Caco-2 (cell line): ENCODE results near the gene CTNNAL1. TPM values are rescaled to one million over a fixed set of nuclear protein-coding genes. Genes with fewer than 3 reads are reported as not detected.

ENCODE experiments used
- BruUV-seq: library from RNA; stranded (reverse); fragments of 400-500 nt; replicated peaks from 2 replicates; lab custom pipeline; 2021; lab: Mats Ljungman, UMichigan
- CTCF ChIA-PET: fragments of 300-600 bp; sonication (Branson Sonifier 250); formaldehyde crosslinking; loops from one replicate; lab custom pipeline; 2022; ENCODE audit warnings: antibody characterized with exemption; lab: Charles Lee
- POLR2A ChIA-PET: fragments of 300-600 bp; sonication (Branson Sonifier 250); formaldehyde crosslinking; loops from one replicate; lab custom pipeline; 2022; ENCODE audit warnings: antibody characterized with exemption; lab: Charles Lee
- DNase-seq, 2 experiments: peaks; one replicate each; pipeline versions ENCODE4 v3.0.0 to v3.0.0-alpha.2; 2020 to 2022
- H3K27me3 ChIP-seq: replicated peaks from 2 replicates; pipeline ENCODE4 v1.6.0; 2011; ENCODE audit warnings: low read length; ENCODE audit not compliant: control insufficient read depth, insufficient read depth
- H3K36me3 ChIP-seq: 2 replicates; pipeline ENCODE4 v1.5.1; 2011; ENCODE audit warnings: low read length; ENCODE audit not compliant: control insufficient read depth, insufficient read depth
- H3K4me1 ChIP-seq: fragments of 250-450 bp; sonication (Bioruptor Pico); 2 replicates; pipeline ENCODE4 v1.5.1; 2020; ENCODE audit warnings: mild to moderate bottlenecking
- H3K4me3 ChIP-seq: 2 replicates; pipeline ENCODE4 v1.5.1; 2011; ENCODE audit warnings: low read depth, mild to moderate bottlenecking, control low read depth, low read length
- H3K9me3 ChIP-seq: fragments of 250-450 bp; sonication (Bioruptor Pico); 2 replicates; pipeline ENCODE4 v1.5.1; 2020; ENCODE audit warnings: mild to moderate bottlenecking, moderate library complexity
- H3K27ac Mint-ChIP-seq: one replicate; pipeline ENCODE4 v1.8.0; 2022; ENCODE audit warnings: mixed read lengths; ENCODE audit not compliant: unreplicated experiment
- H3K27me3 Mint-ChIP-seq: one replicate; pipeline ENCODE4 v1.8.0; 2022; ENCODE audit warnings: mixed read lengths; ENCODE audit not compliant: insufficient read depth, unreplicated experiment
- H3K36me3 Mint-ChIP-seq: one replicate; pipeline ENCODE4 v1.8.0; 2022; ENCODE audit warnings: mild to moderate bottlenecking, mixed read lengths; ENCODE audit not compliant: insufficient read depth, unreplicated experiment
- H3K4me1 Mint-ChIP-seq: one replicate; pipeline ENCODE4 v1.8.0; 2022; ENCODE audit warnings: low read depth, mixed read lengths; ENCODE audit not compliant: unreplicated experiment
- H3K4me3 Mint-ChIP-seq: one replicate; pipeline ENCODE4 v1.8.0; 2022; ENCODE audit warnings: mild to moderate bottlenecking, moderate library complexity, mixed read lengths; ENCODE audit not compliant: unreplicated experiment
- H3K9me3 Mint-ChIP-seq: one replicate; pipeline ENCODE4 v1.8.0; 2022; ENCODE audit warnings: mixed read lengths; ENCODE audit not compliant: unreplicated experiment
- CTCF ChIP-seq, 2 experiments: fragments of 200-600 bp in 1 of 2; IDR thresholded peaks; 1 replicate in 1 of 2; 2 replicates in 1 of 2; pipeline versions ENCODE4 v1.5.1 to v1.8.0; 2011 to 2022; ENCODE audit warnings: antibody characterized with exemption in 1 of 2, control low read depth in 1 of 2, inconsistent platforms in 1 of 2, low read depth in 1 of 2, low read length in 1 of 2, mild to moderate bottlenecking in 1 of 2, moderate library complexity in 1 of 2; ENCODE audit not compliant: insufficient read depth in 1 of 2, severe bottlenecking in 1 of 2, unreplicated experiment in 1 of 2
- intact Hi-C: fragments of 100-400 bp; cut with micrococcal nuclease; formaldehyde crosslinking; loops from one replicate; pipeline ENCODE4 v1.10.0; 2022; ENCODE audit not compliant: unreplicated experiment
- total RNA-seq: library from RNA; stranded (reverse); gene quantifications from 2 replicates; pipeline ENCODE4 v1.2.3, GENCODE V29; 2022

CTNNAL1 gene
- total RNA-seq, 1 experiment from 2014 or later: 107 TPM

DNA sequence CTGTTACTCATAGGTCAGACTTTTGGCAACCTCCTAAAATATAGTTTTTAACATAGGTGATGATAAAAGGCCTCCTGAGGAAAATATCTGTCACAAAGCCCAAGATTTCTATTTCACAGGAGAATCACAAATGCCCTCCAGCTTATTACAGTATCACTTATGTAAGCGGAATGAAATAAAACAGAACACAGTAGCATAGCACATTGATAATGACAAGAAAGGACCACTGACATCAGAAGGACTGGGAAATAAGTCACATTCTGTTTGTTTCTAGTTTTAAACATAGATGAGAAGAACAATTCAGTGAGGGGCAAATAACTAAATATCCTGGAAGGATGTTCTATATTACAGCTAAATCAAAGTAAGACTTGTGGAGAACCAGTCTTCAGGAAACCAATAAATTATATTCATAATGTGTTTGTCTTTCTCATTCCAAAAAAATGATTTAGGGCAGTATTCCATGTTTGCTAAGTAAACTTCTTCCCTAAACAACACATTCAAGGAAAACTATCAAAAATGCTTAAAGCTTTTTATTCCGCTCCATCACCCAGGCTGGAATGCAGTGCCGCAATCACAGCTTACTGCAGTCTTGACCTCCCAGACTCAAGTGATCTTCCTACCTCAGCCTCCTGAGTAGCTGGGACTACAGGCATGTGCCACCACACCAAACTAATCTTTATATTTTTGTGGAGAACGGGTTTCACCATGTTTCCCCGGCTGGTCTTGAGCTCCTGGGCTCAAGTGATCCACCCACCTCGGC lies 20.8 kb upstream of the CTNNAL1 start:
- no peak for DNase-seq
- BruUV-seq: no TSS peak
- ChIA-PET POLR2A (no interaction called here), CTCF (no interaction called here)
- no peaks in the 10 kb centered on the region for H3K27me3 ChIP-seq
- H3K36me3 Mint-ChIP-seq: peaks cover 81% of the 10 kb centered on the region
- intact Hi-C loops: no loop called here
- no peak overlapping the region for H3K4me3 ChIP-seq
- no peak overlapping the region for H3K27ac Mint-ChIP-seq
- TF ChIP-seq CTCF (IDR thresholded peaks at IDR 0.05; ENCODE audit: insufficient read depth in 1 of 2, low read depth in 1 of 2, low read length in 1 of 2, severe bottlenecking in 1 of 2, unreplicated experiment in 1 of 2): no peak
- no peaks in the 10 kb centered on the region for H3K9me3 Mint-ChIP-seq
- no peaks in the 10 kb centered on the region for H3K9me3 ChIP-seq
- H3K4me1 ChIP-seq: peaks cover 27% of the 10 kb centered on the region
- no peak overlapping the region for H3K4me3 Mint-ChIP-seq
- H3K27me3 Mint-ChIP-seq: no peaks in the 10 kb centered on the region
- H3K36me3 ChIP-seq: peaks cover 2% of the 10 kb centered on the region; the same call in 1 of the 2 replicates
- H3K4me1 Mint-ChIP-seq: peaks cover 17% of the 10 kb centered on the region

GRCh38 chr9:109031241-109031640 lies 17.9 kb upstream of the CTNNAL1 start:
- Histone ChIP-seq H3K4me3 (no peak overlapping the region), H3K9me3 (no peaks in the 10 kb centered on the region), H3K27me3 (no peaks in the 10 kb centered on the region), H3K4me1 (peaks cover 2% of the 10 kb centered on the region), H3K36me3 (peaks cover 1% of the 10 kb centered on the region; the same call in 1 of the 2 replicates)
- DNase-seq: no peak
- no TSS peak for BruUV-seq
- Mint-ChIP-seq H3K27ac (no peak overlapping the region), H3K4me3 (no peak overlapping the region), H3K9me3 (no peaks in the 10 kb centered on the region), H3K27me3 (no peaks in the 10 kb centered on the region), H3K4me1 (peaks cover 6% of the 10 kb centered on the region), H3K36me3 (peaks cover 81% of the 10 kb centered on the region)
- ChIA-PET POLR2A (no interaction called here), CTCF (no interaction called here)
- TF ChIP-seq CTCF (IDR thresholded peaks at IDR 0.05; ENCODE audit: insufficient read depth in 1 of 2, low read depth in 1 of 2, low read length in 1 of 2, severe bottlenecking in 1 of 2, unreplicated experiment in 1 of 2): no peak
- intact Hi-C loops: no loop called here

DNA sequence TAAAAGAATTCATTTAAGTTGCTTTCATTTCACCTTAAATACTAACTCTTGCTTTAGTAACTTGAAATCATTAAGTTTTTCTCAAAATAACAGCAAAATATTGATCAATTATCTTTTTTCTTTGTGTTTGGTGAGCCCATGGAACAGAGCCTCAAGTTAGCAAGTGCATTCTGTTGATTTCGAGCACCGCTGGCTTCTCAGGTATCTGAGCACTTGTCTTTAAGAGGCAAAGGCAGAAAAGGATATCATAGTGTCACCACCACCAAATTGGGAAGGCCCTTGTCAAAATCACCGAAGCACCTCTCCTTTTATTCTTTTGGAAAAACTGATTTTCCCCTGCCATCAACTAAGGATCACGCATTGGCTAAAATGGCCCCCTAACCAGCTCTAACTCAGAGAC lies 17.1 kb upstream of the CTNNAL1 start:
- Histone ChIP-seq H3K27me3 (no peaks in the 10 kb centered on the region), H3K9me3 (no peaks in the 10 kb centered on the region), H3K4me3 (no peak overlapping the region), H3K36me3 (peaks cover 1% of the 10 kb centered on the region; the same call in 1 of the 2 replicates), H3K4me1 (0 out of 2 replicates have a peak, but pooled peaks cover 2% of the 10 kb centered on the region)
- Mint-ChIP-seq H3K9me3 (no peaks in the 10 kb centered on the region), H3K36me3 (peaks cover 80% of the 10 kb centered on the region), H3K4me3 (no peak overlapping the region), H3K4me1 (peaks cover 11% of the 10 kb centered on the region), H3K27ac (no peak overlapping the region), H3K27me3 (no peaks in the 10 kb centered on the region)
- intact Hi-C loops: no loop called here
- no peak for TF ChIP-seq CTCF (IDR thresholded peaks at IDR 0.05; ENCODE audit: insufficient read depth in 1 of 2, low read depth in 1 of 2, low read length in 1 of 2, severe bottlenecking in 1 of 2, unreplicated experiment in 1 of 2)
- ChIA-PET CTCF (no interaction called here), POLR2A (no interaction called here)
- no TSS peak for BruUV-seq
- DNase-seq: no peak
